Sigmoid colon (tissue), 4 donors: Measurements from ENCODE around the gene KAZN.

Source experiments
- CTCF ChIP-seq, 4 experiments: fragments of 450-650 bp in 3 of 4; fragments of 200-600 bp in 1 of 4; IDR thresholded peaks; one replicate each; pipeline ENCODE4 v1.5.1; 2016 to 2019; ENCODE audit warnings: antibody characterized with exemption in 4 of 4, mild to moderate bottlenecking in 3 of 4, moderate library complexity in 2 of 4
- EP300 ChIP-seq, 4 donors: sonication (generic); formaldehyde crosslinking; IDR thresholded peaks; one replicate each; pipeline ENCODE4 v1.6.1; 2017; ENCODE audit warnings: antibody characterized with exemption in 4 of 4

DNA sequence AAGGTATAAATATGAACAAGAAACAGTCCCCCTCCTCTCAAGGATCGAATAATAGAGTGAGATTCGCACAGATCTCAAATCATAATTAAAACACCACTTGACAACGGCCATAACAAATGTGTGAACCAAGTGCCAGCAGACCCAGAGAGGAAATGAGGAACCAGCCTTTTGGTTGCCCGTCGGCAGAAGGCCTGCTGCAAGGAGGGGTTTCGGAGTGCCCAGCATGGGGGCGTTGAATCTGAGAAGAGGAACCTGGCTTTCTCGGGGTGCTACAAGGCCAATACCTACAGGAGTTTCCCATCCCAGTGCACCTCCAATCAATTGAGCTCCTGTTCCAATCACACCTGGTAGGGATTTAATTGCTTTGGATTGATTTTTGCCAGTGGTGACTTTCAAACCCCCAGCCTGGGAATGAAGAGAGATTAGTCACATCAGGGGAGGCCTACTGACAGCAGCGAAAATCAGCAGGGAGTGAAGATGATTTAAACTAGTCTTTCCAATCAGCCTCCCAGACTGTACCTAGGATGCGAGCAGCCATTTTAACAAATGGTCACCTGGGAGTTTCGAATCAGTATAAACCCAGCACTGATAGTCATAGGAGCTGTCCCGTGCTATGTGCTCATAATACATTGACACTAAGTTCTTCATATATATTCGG is 263.8 kb downstream of the KAZN start:
- no peak for TF ChIP-seq CTCF (IDR thresholded peaks at IDR 0.05)
- no peak for TF ChIP-seq EP300 (IDR thresholded peaks at IDR 0.05)
